K562 (cell line): ENCODE measurements around the gene PIP4K2C. TPM values are rescaled to one million over a fixed set of nuclear protein-coding genes. Genes with fewer than 3 reads are reported as not detected.

Experiments used
- AFF1 ChIP-seq, 2 experiments: fragments of 450-650 bp; IDR thresholded peaks; 2 replicates each; pipeline ENCODE4 v1.6.1; 2018; ENCODE audit warnings: mild to moderate bottlenecking in 2 of 2, low read depth in 1 of 2; ENCODE audit not compliant: partially characterized antibody in 2 of 2
- CBX8 ChIP-seq: fragments of 200-600 bp; sonication (generic); IDR thresholded peaks from 2 replicates; pipeline ENCODE4 v1.6.1; 2012; ENCODE audit warnings: borderline replicate concordance, mixed run types, low read depth, mild to moderate bottlenecking, moderate library complexity, mixed read lengths, low read length, control low read depth, inconsistent platforms; ENCODE audit not compliant: poor library complexity, severe bottlenecking; ENCODE audit errors: extremely low read depth
- CHCHD3 ChIP-seq: fragments of 250-450 bp; sonication (Bioruptor Pico); IDR thresholded peaks from 2 replicates; pipeline ENCODE4 v2.1.2; 2022; ENCODE audit warnings: mild to moderate bottlenecking
- DNMT1 ChIP-seq: fragments of 450-650 bp; IDR thresholded peaks from 2 replicates; pipeline ENCODE4 v1.6.1; 2016; ENCODE audit warnings: antibody characterized with exemption, mild to moderate bottlenecking
- E2F3 ChIP-seq: fragments of 250-450 bp; sonication (Bioruptor Pico); IDR thresholded peaks from 2 replicates; pipeline ENCODE4 v1.4.0; 2020; ENCODE audit warnings: mild to moderate bottlenecking
- EP300 ChIP-seq: IDR thresholded peaks from 2 replicates; pipeline ENCODE4 v1.6.1; 2012; ENCODE audit warnings: low read length, improper control_type of control experiment
- GATAD2B ChIP-seq: fragments of 450-650 bp; IDR thresholded peaks from 2 replicates; pipeline ENCODE4 v1.6.1; 2017; ENCODE audit warnings: mild to moderate bottlenecking, borderline replicate concordance
- HDAC1 ChIP-seq, 2 experiments: fragments of 450-650 bp; IDR thresholded peaks; 2 replicates each; pipeline ENCODE4 v1.6.1; 2016 to 2017; ENCODE audit warnings: inconsistent platforms in 1 of 2, mild to moderate bottlenecking in 1 of 2, moderate library complexity in 1 of 2
- LCOR ChIP-seq: sonication (generic); formaldehyde crosslinking; IDR thresholded peaks from 2 replicates; pipeline ENCODE4 v1.8.0; 2022; ENCODE audit warnings: mild to moderate bottlenecking, missing genetic modification reagents
- NFE2L1 ChIP-seq: fragments of 450-650 bp; IDR thresholded peaks from 2 replicates; pipeline ENCODE4 v1.6.1; 2016; ENCODE audit warnings: missing genetic modification characterization, low read depth, mild to moderate bottlenecking, missing compliant biosample characterization, moderate library complexity, borderline replicate concordance
- NR2C2 ChIP-seq, 2 experiments: fragments of 200-800 bp in 1 of 2; sonication (Bioruptor generic) in 1 of 2; sonication (generic) in 1 of 2; formaldehyde crosslinking in 1 of 2; IDR thresholded peaks; 2 replicates each; pipeline versions ENCODE4 v1.6.1 to v1.8.0; 2016 to 2022; ENCODE audit warnings: mild to moderate bottlenecking in 1 of 2, missing compliant biosample characterization in 1 of 2, missing genetic modification characterization in 1 of 2, missing genetic modification reagents in 1 of 2
- NRF1 ChIP-seq, 2 experiments: fragments of 450-650 bp; IDR thresholded peaks in 1 of 2; conservative IDR thresholded peaks in 1 of 2; 2 replicates each; pipeline ENCODE4 v1.6.1; 2014; ENCODE audit warnings: mild to moderate bottlenecking in 2 of 2
- POLR3G ChIP-seq: IDR thresholded peaks from 2 replicates; pipeline ENCODE4 v1.6.1; 2011; ENCODE audit not compliant: insufficient read length, insufficient replicate concordance; ENCODE audit errors: extremely low read depth
- SIN3A ChIP-seq, 2 experiments: fragments of 150-350 bp in 1 of 2; IDR thresholded peaks; 2 replicates each; pipeline ENCODE4 v1.6.1; 2011 to 2016; ENCODE audit warnings: borderline replicate concordance in 2 of 2, low read depth in 2 of 2, low read length in 2 of 2, mild to moderate bottlenecking in 2 of 2, moderate library complexity in 2 of 2; ENCODE audit not compliant: control insufficient read depth in 1 of 2
- SRF ChIP-seq, 2 experiments: fragments of 250-450, 450-650 bp in 1 of 2; sonication (Bioruptor Pico) in 1 of 2; sonication (generic) in 1 of 2; formaldehyde crosslinking; IDR thresholded peaks; 2 replicates each; pipeline versions ENCODE4 v1.5.0 to v1.5.1; 2020 to 2022; ENCODE audit warnings: mild to moderate bottlenecking in 1 of 2, missing genetic modification reagents in 1 of 2
- TBL1XR1 ChIP-seq, 2 experiments: IDR thresholded peaks; 2 replicates each; pipeline ENCODE4 v1.6.1; 2012; ENCODE audit warnings: improper control_type of control experiment in 2 of 2, low read length in 2 of 2, mild to moderate bottlenecking in 1 of 2
- ZBTB8A ChIP-seq: fragments of 450-650 bp; IDR thresholded peaks from 2 replicates; pipeline ENCODE4 v1.6.1; 2018; ENCODE audit warnings: mild to moderate bottlenecking, moderate library complexity; ENCODE audit not compliant: partially characterized antibody
- ZFP1 ChIP-seq: fragments of 450-650 bp; formaldehyde crosslinking; IDR thresholded peaks from 2 replicates; pipeline ENCODE4 v1.4.0; 2020; ENCODE audit warnings: mild to moderate bottlenecking, mixed read lengths
- ZNF696 ChIP-seq: fragments of 250-450 bp; sonication (Bioruptor Pico); conservative IDR thresholded peaks from 2 replicates; pipeline ENCODE4 v1.4.0; 2020; ENCODE audit warnings: mild to moderate bottlenecking, moderate library complexity
- polyA plus RNA-seq, 8 experiments: library from polyadenylated mRNA; depleted of rRNA in 4 of 8; stranded (reverse) in 5 of 8; unstranded in 3 of 8; fragments of >200 nt; fragmentation: Nextera tagmentation in 2 of 8; fragmentation: Illumina TruSeq in 1 of 8; extraction: Ambion mirVana in 2 of 8; extraction: Trizol in 1 of 8; gene quantifications; 2 replicates each; pipeline versions ENCODE4 v1.2.1 to v1.2.3, GENCODE V29; 2011 to 2014; ENCODE audit warnings: inconsistent platforms in 1 of 8, missing spikeins in 1 of 8
- total RNA-seq, 7 experiments: library from RNA; depleted of rRNA in 6 of 7; stranded (reverse); fragments of >200 nt in 6 of 7; fragmentation: Illumina TruSeq in 2 of 7; extraction: Trizol in 2 of 7; gene quantifications; 2 replicates each; pipeline versions ENCODE4 v1.2.1 to v1.2.3, GENCODE V29; 2011 to 2021; ENCODE audit warnings: low replicate concordance in 1 of 7
- TF ChIP-seq, protein P1 (sequence below): sonication (generic); formaldehyde crosslinking; IDR thresholded peaks from 2 replicates; pipeline ENCODE4 v1.8.1; 2023; ENCODE audit warnings: mild to moderate bottlenecking, missing genetic modification reagents

The PIP4K2C gene
- total and polyA plus RNA-seq, 9 of the 15 experiments (the other 6 are each of a cell fraction or from before 2014, with no cell fraction given): 9.0 to 41.4 (median 18.3) TPM

- TF ChIP-seq CBX8 (no peak), NFE2L1 (tag) (no peak), LCOR (0 out of 2 replicates have a peak, but pooled peaks have one; percentile 60), HDAC1 (IDR thresholded peaks at IDR 0.05) (no peak), TBL1XR1 (IDR thresholded peaks at IDR 0.05; ENCODE audit: low read length in 2 of 2) (0 out of 4 replicates have a peak, but pooled peaks of 1 of the 2 experiments have one; percentile 29), SIN3A (IDR thresholded peaks at IDR 0.05; ENCODE audit: borderline replicate concordance in 2 of 2, control insufficient read depth in 1 of 2, low read depth in 2 of 2, low read length in 2 of 2) (no peak), SRF (CRISPR knock-in tag; IDR thresholded peaks at IDR 0.05) (no peak), NR2C2 (CRISPR knock-in tag; IDR thresholded peaks at IDR 0.05) (no peak), NR2C2 (tag; IDR thresholded peaks at IDR 0.05) (peak; percentile 67; the same call in 1 of the 2 replicates), GATAD2B (no peak), ZFP1 (CRISPR knock-in tag) (no peak), NRF1 (conservative IDR thresholded peaks at IDR 0.05 in 1 of 2, IDR thresholded peaks at IDR 0.05 in 1 of 2) (no peak; a peak in 2 of 4 replicates), EP300 (0 out of 2 replicates have a peak, but pooled peaks have one; percentile 8), ZBTB8A (no peak), AFF1 (IDR thresholded peaks at IDR 0.05; ENCODE audit: low read depth in 1 of 2, partially characterized antibody in 2 of 2) (peak in 1 of 2 experiments; percentile 85), E2F3 (no peak), POLR3G (no peak), ZNF696 (CRISPR knock-in tag) (no peak), CHCHD3 (CRISPR knock-in tag) (no peak), DNMT1 (no peak)
- TF ChIP-seq, protein P1, sequence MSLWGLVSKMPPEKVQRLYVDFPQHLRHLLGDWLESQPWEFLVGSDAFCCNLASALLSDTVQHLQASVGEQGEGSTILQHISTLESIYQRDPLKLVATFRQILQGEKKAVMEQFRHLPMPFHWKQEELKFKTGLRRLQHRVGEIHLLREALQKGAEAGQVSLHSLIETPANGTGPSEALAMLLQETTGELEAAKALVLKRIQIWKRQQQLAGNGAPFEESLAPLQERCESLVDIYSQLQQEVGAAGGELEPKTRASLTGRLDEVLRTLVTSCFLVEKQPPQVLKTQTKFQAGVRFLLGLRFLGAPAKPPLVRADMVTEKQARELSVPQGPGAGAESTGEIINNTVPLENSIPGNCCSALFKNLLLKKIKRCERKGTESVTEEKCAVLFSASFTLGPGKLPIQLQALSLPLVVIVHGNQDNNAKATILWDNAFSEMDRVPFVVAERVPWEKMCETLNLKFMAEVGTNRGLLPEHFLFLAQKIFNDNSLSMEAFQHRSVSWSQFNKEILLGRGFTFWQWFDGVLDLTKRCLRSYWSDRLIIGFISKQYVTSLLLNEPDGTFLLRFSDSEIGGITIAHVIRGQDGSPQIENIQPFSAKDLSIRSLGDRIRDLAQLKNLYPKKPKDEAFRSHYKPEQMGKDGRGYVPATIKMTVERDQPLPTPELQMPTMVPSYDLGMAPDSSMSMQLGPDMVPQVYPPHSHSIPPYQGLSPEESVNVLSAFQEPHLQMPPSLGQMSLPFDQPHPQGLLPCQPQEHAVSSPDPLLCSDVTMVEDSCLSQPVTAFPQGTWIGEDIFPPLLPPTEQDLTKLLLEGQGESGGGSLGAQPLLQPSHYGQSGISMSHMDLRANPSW (CRISPR knock-in tag): no peak
Measured at GRCh38 chr12:57547288-57548012, 43.5 kb upstream of the PIP4K2C start (continued).
